Measurements from ENCODE around the gene TRMU. TPM values are rescaled to one million over a fixed set of nuclear protein-coding genes. Genes with fewer than 3 reads are reported as not detected.

TRMU gene
- total and polyA plus RNA-seq, 2 of the 8 experiments (the other 6 are each of a cell fraction or from before 2014, with no cell fraction given): 43.4 to 70.6 TPM

DNA sequence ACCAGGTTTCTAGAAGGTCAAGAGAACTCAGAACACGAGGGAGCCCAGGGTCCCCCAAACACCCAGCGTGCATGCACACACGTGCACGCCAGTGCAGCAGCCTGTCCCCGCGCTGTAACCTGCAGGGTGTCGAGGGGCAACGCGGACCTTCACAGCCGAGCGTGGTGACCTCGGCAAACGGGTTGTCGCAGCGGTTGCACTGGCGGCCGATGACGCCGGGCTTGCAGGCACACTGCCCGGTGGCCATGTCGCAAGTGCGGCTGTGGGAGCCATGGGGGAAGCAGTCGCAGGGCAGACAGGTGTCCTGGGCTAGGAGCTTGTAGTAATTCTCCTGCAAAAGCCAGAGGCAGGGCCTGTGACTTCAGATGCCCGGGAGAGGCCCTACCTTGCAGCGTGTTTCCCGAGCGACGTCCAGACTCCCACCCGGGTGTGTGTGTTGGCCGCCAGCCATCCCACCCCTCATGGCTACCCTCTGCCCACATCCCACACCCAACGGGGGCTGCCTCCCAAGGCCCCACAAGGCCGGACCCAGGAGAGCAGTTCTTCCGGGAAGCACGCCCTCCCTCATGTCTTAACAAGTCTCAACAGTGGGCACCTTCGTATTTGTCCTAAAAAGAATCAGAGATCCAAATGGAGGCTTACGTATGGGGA, 56.1 kb downstream of the TRMU start (continued):
- no peak for TF ChIP-seq SIN3A (conservative IDR thresholded peaks at IDR 0.05 in 1 of 2, IDR thresholded peaks at IDR 0.05 in 1 of 2; ENCODE audit: low read depth in 1 of 2, low read length in 2 of 2)
- TF ChIP-seq RBBP5 (IDR thresholded peaks at IDR 0.05; ENCODE audit: borderline replicate concordance, low read depth, low read length): no peak
- TF ChIP-seq TEAD4 (IDR thresholded peaks at IDR 0.05; ENCODE audit: low read depth, low read length): no peak
- TF ChIP-seq, protein P1, sequence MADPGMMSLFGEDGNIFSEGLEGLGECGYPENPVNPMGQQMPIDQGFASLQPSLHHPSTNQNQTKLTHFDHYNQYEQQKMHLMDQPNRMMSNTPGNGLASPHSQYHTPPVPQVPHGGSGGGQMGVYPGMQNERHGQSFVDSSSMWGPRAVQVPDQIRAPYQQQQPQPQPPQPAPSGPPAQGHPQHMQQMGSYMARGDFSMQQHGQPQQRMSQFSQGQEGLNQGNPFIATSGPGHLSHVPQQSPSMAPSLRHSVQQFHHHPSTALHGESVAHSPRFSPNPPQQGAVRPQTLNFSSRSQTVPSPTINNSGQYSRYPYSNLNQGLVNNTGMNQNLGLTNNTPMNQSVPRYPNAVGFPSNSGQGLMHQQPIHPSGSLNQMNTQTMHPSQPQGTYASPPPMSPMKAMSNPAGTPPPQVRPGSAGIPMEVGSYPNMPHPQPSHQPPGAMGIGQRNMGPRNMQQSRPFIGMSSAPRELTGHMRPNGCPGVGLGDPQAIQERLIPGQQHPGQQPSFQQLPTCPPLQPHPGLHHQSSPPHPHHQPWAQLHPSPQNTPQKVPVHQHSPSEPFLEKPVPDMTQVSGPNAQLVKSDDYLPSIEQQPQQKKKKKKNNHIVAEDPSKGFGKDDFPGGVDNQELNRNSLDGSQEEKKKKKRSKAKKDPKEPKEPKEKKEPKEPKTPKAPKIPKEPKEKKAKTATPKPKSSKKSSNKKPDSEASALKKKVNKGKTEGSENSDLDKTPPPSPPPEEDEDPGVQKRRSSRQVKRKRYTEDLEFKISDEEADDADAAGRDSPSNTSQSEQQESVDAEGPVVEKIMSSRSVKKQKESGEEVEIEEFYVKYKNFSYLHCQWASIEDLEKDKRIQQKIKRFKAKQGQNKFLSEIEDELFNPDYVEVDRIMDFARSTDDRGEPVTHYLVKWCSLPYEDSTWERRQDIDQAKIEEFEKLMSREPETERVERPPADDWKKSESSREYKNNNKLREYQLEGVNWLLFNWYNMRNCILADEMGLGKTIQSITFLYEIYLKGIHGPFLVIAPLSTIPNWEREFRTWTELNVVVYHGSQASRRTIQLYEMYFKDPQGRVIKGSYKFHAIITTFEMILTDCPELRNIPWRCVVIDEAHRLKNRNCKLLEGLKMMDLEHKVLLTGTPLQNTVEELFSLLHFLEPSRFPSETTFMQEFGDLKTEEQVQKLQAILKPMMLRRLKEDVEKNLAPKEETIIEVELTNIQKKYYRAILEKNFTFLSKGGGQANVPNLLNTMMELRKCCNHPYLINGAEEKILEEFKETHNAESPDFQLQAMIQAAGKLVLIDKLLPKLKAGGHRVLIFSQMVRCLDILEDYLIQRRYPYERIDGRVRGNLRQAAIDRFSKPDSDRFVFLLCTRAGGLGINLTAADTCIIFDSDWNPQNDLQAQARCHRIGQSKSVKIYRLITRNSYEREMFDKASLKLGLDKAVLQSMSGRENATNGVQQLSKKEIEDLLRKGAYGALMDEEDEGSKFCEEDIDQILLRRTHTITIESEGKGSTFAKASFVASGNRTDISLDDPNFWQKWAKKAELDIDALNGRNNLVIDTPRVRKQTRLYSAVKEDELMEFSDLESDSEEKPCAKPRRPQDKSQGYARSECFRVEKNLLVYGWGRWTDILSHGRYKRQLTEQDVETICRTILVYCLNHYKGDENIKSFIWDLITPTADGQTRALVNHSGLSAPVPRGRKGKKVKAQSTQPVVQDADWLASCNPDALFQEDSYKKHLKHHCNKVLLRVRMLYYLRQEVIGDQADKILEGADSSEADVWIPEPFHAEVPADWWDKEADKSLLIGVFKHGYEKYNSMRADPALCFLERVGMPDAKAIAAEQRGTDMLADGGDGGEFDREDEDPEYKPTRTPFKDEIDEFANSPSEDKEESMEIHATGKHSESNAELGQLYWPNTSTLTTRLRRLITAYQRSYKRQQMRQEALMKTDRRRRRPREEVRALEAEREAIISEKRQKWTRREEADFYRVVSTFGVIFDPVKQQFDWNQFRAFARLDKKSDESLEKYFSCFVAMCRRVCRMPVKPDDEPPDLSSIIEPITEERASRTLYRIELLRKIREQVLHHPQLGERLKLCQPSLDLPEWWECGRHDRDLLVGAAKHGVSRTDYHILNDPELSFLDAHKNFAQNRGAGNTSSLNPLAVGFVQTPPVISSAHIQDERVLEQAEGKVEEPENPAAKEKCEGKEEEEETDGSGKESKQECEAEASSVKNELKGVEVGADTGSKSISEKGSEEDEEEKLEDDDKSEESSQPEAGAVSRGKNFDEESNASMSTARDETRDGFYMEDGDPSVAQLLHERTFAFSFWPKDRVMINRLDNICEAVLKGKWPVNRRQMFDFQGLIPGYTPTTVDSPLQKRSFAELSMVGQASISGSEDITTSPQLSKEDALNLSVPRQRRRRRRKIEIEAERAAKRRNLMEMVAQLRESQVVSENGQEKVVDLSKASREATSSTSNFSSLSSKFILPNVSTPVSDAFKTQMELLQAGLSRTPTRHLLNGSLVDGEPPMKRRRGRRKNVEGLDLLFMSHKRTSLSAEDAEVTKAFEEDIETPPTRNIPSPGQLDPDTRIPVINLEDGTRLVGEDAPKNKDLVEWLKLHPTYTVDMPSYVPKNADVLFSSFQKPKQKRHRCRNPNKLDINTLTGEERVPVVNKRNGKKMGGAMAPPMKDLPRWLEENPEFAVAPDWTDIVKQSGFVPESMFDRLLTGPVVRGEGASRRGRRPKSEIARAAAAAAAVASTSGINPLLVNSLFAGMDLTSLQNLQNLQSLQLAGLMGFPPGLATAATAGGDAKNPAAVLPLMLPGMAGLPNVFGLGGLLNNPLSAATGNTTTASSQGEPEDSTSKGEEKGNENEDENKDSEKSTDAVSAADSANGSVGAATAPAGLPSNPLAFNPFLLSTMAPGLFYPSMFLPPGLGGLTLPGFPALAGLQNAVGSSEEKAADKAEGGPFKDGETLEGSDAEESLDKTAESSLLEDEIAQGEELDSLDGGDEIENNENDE (IDR thresholded peaks at IDR 0.05; ENCODE audit: insufficient replicate concordance, low read length): no peak
- TF ChIP-seq KDM5A (IDR thresholded peaks at IDR 0.05; ENCODE audit: low read length): no peak
- no peak for TF ChIP-seq SP4 (IDR thresholded peaks at IDR 0.05; ENCODE audit: low read length)
